Kidney glomerular epithelial cell (primary cell): ENCODE data around the gene CHCHD10.
"Not testable (repeated sequence)": the region's sequence is repeated elsewhere in the genome, so short reads cannot be mapped to it uniquely, and the experiment has no call there.

Experiments
- DNase-seq: peaks from one replicate; lab custom pipeline; 2025; lab: John Stamatoyannopoulos, UW

CHCHD10 gene

DNA sequence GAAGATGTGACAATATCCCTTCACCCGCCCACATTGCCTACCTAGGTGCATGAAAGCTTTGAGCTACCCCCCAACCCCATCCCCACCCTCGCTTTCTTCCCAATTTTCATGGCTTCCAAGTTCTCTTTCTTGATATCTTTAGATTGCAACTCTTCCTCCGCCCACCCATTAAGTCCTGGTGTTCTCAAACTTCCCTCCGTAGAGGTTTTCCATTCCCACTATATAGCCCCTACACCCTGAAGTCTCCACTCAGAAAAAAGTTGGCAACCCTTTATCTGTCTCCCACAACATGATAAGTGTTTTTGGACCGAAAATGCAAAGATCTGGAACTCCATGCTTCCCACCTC is 17.4 kb downstream of the CHCHD10 start:
- DNase-seq: no peak

- no peak for DNase-seq
These were observed 17.9 kb downstream of the CHCHD10 start for GRCh38 chr22:23749841-23750301.

DNA sequence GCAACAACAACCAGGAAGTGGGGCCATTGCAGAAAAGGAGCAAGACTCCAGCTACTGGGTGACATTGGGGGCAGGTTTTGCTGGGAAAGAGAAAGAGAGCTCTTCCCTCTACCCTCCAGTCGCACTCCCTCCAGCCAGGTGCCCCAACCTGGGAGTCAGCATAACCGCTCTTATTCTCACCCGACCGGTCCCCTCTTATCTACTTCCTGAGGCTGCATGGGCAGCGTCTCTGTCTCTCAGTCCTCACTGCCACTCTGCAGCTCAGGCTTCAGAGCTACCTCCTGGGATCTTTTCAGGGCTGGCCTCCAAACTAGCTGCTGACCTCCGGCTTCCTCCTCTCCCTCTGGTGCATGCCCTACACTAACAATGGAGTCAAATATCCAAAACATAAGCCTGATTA is 22.0 kb downstream of the CHCHD10 start:
- DNase-seq: no peak

- DNase-seq: no peak
These were observed 23.3 kb downstream of the CHCHD10 start for GRCh38 chr22:23744485-23744884.

GRCh38 chr22:23744001-23744400 is 23.8 kb downstream of the CHCHD10 start:
- DNase-seq: no peak

DNA sequence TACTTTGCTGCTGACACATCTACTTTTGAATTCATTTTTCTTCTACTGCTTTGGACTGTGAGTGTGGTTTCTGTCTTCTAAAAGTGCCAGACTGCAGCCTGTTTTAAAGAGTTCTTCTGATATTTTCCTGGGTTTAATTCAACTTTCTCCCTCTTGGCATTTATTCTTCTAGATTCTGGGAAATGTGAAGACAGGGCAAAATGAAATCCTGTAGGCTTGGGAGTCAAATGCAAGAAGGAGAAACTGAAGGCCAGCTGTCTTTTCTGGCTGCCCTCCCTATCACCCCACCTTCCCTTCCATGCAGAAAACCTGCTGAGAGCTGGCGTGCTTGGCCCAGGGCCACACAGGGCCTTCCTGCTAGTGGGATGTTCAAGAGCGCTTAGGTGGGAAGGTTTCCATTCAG is 24.5 kb downstream of the CHCHD10 start:
- DNase-seq: no peak

- no peak for DNase-seq
These were observed 25.1 kb downstream of the CHCHD10 start for GRCh38 chr22:23742505-23743264.

GRCh38 chr22:23737696-23738095 is 30.1 kb downstream of the CHCHD10 start:
- no peak for DNase-seq

DNA sequence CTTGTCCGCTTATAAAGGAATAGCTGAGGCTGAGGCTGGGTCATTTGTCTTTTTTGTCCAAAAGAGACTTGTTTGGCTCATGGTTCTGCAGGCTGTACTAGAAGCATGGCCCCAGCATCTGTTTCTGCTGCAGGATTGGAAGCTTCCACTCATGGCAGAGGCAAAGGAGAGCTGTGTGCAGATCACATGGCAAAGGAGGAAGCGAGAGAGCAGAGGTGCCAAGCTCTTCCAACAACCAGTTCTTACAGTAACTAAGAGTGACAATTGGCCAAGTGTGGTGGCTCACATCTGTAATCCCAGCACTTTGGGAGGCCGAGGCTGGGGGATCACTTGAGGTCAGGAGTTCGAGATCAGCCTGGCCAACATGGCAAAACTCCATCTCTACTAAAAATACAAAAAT is 39.7 kb downstream of the CHCHD10 start:
- not testable (repeated sequence) for DNase-seq

GRCh38 chr22:23722724-23723123 is 45.0 kb downstream of the CHCHD10 start:
- DNase-seq: no peak

- no peak for DNase-seq
These were observed 45.6 kb downstream of the CHCHD10 start for GRCh38 chr22:23722160-23722559.

GRCh38 chr22:23720855-23721254 is 46.9 kb downstream of the CHCHD10 start:
- no peak for DNase-seq

- DNase-seq: no peak
These were observed 49.2 kb downstream of the CHCHD10 start for GRCh38 chr22:23718371-23719165.

GRCh38 chr22:23716811-23717801 is 50.7 kb downstream of the CHCHD10 start:
- peak; percentile 10 for DNase-seq
